GM12875 (cell line): ENCODE results near the gene HOXC10.
A peak's percentile ranks its signal among the peaks of the same experiment; 100 is the strongest.

Experiments
- H3K4me3 ChIP-seq: one replicate; pipeline ENCODE4 v1.5.1; 2011; ENCODE audit warnings: low read depth, low read length, control low read depth
- CTCF ChIP-seq: IDR thresholded peaks from 2 replicates; pipeline ENCODE4 v1.5.1; 2011; ENCODE audit warnings: low read depth, mild to moderate bottlenecking, control low read depth, inconsistent platforms, low read length, moderate library complexity, borderline replicate concordance; ENCODE audit not compliant: insufficient read depth

HOXC10 gene

GRCh38 chr12:53990311-53991076 lies 5.5 kb downstream of the HOXC10 start:
- H3K4me3 ChIP-seq: no peak overlapping the region
- TF ChIP-seq CTCF: no peak

- TF ChIP-seq CTCF: no peak
- no peak overlapping the region for H3K4me3 ChIP-seq
Observed at GRCh38 chr12:53991077-53991460, 6.1 kb downstream of the HOXC10 start.

DNA sequence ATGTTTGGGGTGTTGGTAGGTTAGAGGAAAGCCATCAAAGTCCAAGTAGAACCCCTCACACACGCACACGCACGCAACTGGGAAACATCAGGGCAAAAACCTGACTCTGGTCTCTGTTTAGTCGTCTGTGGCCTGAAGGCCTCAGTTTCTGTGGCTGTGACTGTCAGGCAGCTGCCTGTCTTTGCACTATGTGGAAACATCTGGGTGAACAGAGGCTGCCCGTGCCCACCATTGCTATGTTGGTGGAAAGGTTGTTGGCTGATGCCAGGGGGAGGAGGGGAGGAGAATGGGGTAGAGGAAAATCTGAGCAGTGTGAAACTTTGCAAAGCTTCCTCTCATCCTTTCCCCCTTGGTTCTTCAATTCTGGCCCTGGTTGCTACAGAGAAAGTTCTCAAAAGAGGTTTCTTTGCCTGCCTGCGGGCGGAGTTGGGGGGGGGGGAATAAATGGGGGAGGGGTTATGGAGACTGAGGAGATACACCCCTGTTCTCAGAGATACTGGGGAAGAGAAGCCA lies 7.5 kb downstream of the HOXC10 start:
- H3K4me3 ChIP-seq: no peak overlapping the region
- no peak for TF ChIP-seq CTCF

DNA sequence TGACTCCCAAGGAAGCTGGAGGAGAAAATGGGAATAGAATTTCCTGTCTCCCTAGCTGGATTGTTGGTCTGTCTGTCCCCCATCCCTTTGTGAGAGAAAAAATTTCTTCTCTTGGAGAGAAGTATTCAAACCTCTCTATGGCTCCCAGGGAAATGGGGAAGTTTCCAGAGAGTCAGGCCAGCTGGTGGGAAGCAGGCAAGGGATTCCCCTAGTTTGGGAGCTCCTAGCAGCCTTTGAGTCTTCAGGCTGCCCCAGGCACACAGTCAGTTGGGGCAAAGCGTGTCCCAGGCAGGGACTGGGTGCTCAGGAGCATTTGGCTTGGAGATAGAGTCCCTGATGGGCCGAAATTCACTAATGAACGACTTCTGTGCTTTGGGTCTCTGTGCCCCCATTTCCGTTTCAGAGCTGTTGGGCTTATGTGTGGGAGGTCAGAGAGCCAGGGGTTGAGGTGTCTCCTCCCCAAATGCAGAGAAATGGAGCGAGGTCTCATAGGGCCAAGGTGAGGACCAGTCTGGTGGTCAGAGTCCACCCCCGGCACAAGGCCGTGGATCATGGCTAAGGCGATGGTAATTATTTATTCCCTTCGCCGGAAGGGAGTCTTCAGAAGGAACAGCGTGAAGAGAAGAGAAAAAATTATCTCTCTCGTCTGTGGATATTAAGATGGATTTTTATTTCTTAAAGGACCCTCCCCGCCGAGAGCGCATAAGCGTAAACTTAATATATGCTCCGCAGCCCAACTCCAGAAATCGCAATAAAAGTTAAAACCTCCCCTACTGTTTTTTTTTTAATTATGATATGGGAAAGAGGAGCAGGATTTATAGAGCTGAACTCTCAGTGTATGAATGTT lies 8.4 kb downstream of the HOXC10 start:
- no peak for TF ChIP-seq CTCF
- H3K4me3 ChIP-seq: no peak overlapping the region

- no peak overlapping the region for H3K4me3 ChIP-seq
- TF ChIP-seq CTCF: no peak
Observed at GRCh38 chr12:53994009-53994263, 9.0 kb downstream of the HOXC10 start.

DNA sequence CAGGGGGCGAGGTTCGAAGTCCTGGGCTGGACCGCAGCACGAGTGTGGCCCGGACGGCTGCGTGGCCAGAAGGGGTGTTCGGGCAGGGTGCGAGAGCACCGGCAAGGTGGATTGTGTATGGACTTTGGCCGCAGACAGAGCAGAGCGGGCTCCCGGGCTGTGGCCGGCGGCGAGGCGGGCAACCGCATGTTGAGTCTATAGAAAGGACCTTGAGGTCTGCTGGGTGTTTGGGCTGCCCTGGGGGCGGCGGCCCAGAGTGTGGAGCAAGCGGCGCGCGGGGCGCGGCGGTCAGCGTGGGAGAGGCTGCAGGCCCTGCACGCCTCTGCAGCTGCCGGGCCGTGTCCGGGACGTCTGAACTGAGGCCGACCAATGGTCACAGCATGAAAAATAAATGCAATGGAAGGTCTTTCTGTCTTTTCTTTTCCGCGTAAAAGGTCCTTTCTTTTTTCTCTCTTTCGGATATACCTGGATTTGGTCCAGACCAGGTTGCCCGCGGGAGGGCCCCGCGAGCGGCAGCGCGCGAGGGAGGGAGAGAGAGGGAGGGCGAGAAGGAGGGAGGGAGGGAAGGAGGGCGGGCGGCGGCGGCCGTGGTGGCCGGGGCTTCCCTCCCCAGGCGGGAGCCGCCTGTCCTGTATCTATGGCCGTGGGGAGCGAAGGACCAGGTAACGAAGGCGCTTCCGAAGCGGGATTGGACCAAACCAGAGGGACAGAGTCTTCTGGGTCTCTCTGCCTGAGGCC lies 9.5 kb downstream of the HOXC10 start:
- no peak for TF ChIP-seq CTCF
- peak overlapping the region; percentile 5 for H3K4me3 ChIP-seq
